Measurements from ENCODE around the gene NEURL1B.

Gene NEURL1B

DNA sequence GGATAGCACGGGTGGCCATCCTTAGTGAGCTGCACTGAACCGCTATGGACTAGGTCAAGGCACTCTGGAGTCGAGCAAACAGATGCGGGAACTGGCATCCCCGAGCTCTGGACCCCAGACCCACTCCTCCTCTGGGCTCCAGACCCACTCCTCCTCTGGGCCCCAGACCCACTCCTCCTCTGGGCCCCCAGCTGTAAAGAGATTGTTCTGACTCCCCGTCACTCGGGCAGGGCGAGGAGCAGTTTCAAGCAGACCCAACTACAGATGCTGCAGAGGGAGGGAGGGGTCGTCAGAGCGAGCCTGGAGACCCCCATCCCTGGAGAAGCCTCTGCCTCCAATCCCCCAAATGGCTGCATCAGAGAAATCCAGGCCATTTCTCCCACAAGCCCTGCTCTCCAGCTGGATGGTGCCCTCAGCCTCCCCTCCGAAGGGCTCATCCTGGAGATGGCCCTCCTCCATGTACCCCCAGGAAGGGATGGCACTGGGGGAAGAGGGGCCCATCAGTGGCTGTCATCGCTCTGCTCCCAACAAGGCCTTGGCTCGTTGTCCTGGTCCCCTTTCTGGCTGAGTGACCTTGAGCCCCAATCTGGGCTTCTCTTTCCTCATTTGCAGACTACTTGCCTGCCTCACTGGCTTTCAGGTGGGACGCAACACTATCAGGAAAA, 91.3 kb downstream of the NEURL1B start:
- DNase-seq (ENCODE audit: low spot score) = no peak

DNA sequence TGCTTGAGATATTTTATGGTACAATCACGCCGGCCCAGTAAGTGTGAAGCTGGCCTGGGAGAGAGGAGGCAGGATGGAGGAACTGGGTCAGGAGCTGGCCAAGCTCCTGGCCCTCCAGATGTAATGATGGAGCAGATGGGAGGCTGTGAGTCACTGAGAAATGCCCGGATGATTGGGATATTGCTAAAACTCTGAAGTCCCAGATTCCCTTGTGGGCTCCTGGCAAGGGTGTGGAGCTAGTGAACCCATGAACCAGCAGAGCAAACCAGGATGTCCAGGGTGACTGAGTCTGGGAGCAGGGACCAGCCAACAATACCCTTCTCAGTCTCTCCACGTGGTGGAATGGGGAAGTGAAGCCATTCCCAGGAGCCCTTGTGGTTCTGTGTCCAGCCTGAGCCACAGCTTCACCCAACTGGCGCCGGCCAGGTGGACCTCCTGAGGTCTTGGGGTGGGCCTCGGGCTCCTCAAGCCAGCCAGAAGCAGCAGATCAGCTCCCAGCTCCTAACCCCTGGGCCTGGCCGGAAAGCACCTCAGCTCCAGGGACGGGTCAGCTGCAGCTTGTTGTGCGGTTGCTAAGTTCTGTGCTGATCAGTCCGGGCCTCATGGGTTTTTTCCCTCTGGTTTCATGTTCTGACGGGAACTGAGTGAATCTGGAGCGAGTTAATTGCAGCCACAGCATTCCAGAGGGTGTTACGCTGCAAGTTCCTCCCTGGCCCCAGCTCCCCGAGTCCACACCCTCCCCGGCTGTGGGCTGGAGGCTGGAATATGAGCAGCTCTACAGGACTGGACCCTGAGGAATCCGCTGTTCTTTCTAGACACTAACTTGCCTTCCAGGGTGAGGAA, 92.3 kb downstream of the NEURL1B start:
- no peak for DNase-seq (ENCODE audit: low spot score)

DNA sequence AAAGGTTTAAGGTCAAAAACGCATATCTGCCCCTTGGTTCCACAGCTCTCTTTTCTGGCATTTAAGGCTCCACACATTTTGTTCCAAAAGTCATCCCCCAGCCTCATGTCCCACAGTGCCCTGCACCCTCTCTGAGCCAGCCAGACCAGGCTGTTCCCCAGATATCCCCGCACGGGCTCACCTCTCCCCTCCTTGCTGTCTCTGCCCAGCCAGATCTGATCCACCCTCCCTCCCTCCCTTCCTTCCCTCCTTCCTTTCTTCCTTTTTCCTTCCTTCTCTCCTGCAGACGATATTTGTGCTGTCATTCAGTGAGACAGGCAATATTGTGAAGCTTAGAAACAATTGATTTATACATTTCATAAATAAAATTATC, 92.9 kb downstream of the NEURL1B start:
- DNase-seq (ENCODE audit: low spot score) = no peak

DNA sequence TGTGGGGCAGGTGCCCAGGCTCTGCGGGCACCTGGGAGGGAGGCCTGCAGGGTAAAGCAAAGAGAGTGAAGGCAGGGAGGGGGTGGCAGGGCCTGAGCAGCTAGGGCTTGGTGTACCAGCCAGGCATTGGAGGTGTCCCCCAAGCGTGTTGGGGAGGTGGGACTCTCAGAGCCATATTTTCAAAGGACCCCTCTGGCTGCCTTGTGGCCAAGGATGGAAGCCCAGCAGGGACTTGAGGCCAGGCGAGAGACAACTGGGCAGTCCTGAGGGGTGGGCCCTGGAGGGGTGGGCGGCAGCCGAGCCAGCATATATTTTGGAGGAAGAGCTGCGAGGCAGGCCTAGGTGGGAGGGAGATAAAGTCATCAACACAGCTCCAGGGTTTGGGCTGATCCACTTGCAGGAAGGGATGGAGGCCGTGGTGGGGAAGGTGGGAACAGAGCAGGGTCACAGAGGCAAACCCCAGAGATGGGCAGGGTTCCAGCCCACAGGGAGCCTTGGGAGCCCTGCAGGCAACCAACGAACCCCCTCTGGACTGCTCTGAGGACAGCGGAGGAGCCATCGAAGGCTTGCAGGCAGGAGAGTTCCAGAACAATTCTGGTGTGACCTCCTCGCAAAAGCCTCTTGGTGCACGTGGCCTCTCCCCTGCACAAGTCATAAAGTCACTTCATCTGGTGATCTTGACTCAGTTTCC, 94.2 kb downstream of the NEURL1B start:
- no peak for DNase-seq (ENCODE audit: low spot score)

DNA sequence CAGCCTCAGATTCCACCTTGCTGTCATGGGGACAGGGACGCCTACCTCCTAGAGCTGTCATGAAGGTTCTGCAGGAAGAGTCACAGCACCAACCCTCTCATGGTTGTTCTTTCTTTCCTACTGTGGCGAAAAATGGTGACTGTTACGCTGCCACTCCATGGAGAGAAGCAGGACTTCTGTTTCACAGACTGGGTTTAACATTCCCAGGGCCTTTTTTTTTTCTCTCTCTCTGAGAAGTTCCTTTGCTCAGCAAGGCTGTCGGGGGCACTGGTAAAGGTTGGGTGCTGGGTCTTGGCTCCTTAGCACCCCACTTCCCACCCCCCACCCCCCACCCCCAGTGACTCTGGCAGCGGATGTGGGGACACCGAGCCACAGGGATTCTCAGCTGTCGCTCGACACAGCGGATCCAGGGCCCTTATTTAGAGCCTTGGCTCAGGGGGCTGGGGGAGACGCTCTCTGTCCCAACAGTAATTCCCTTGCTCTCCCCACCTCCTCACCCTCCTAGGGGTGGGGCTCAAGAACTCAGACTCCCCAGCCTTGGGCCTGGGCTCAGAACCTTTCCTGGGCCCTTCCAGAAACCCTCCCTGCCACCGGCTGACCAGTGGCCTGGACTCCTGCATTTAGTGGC, 95.6 kb downstream of the NEURL1B start:
- no peak for DNase-seq (ENCODE audit: low spot score)

DNA sequence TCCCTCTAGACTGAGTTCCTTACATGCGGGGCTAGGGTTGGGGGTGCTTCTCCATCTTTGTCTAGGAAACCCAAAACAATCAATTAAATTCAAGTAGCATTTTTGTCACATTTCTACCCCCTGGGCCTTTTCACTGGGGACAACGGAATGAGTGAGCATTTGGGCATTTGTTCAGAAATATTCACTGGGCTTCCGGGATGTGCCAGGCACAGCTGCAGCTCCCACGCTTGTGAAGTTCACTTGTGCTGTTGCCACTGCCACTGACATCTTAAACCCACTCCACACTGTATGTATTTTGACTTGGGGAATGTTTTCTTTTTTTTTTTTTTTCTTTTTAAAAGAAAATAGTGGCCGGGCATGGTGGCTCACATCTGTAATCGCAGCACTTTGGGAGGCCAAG, 98.3 kb downstream of the NEURL1B start:
- DNase-seq (ENCODE audit: low spot score) = no peak

DNA sequence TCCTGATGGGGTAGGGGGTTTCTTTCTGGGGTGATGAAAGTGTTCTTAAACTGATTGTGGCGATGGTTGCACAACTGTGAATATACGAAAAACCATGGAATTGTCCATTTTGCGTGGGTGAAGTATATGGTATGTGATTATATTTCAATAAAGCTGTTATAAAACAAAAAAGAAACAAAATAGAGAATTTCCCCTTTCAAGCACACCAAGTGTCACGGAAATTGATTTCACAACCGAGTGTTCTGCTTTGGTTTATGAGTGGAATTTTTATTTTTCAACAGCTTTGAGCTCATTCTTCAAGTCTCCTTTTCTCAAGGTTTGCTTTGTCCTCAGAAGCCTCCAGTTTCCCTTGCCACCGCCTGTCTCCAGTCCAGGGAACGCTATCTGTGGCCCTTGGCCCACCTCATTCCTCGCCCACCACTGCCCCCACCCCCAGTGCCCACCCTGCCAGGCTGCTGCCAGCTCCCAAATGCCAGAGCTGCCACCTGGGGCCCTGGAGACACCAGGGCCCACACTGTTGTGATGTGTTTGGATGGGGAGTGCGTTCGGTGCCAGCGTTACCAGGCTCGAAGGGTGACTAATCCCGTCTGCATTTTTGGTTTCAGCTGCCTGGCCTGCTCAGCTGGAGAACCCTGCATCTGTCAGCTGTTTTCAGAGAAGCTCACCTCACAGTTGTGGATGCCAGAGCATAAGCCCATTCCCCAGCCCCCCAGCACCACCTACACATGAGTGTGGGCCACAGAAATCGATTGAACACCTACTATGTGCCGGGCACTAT, 99.6 kb downstream of the NEURL1B start:
- DNase-seq (ENCODE audit: low spot score) = no peak

Data from HuH-7.5 (cell line).